Loucy (cell line): Measurements from ENCODE around the gene FEM1B.

Experiments used
- CTCF ChIP-seq: fragments of 200-600 bp; sonication (generic); conservative IDR thresholded peaks from 2 replicates; pipeline ENCODE4 v1.5.1; 2014; ENCODE audit warnings: mild to moderate bottlenecking, antibody characterized with exemption, low read length
- EZH2phosphoT487 ChIP-seq: fragments of 200-600 bp; IDR thresholded peaks from 2 replicates; pipeline ENCODE4 v1.6.1; 2018; ENCODE audit warnings: antibody characterized with exemption, mild to moderate bottlenecking, moderate library complexity, borderline replicate concordance

- TF ChIP-seq CTCF (no peak), EZH2phosphoT487 (no peak)
Observed at GRCh38 chr15:68229386-68230156, 48.0 kb upstream of the FEM1B start, which contains the start of gene CLN6.
